Endothelial cell (in vitro differentiated cells): ENCODE results near the gene ZNF546. TPM values are rescaled to one million over a fixed set of nuclear protein-coding genes. Genes with fewer than 3 reads are reported as not detected.
"Not testable (repeated sequence)": the region's sequence is repeated elsewhere in the genome, so short reads cannot be mapped to it uniquely, and the experiment has no call there.

Source experiments
- DNase-seq: peaks from one replicate; pipeline ENCODE4 v3.0.0; 2021; ENCODE audit warnings: low spot score
- H3K27ac Mint-ChIP-seq: one replicate; pipeline ENCODE4 v1.8.0; 2021; ENCODE audit warnings: mixed read lengths, inconsistent platforms; ENCODE audit not compliant: unreplicated experiment
- H3K27me3 Mint-ChIP-seq: one replicate; pipeline ENCODE4 v1.8.0; 2021; ENCODE audit warnings: mild to moderate bottlenecking, moderate library complexity, mixed read lengths, inconsistent platforms; ENCODE audit not compliant: unreplicated experiment
- H3K36me3 Mint-ChIP-seq: one replicate; pipeline ENCODE4 v1.8.0; 2021; ENCODE audit warnings: mild to moderate bottlenecking, low read depth, mixed read lengths, inconsistent platforms; ENCODE audit not compliant: unreplicated experiment
- H3K4me1 Mint-ChIP-seq: one replicate; pipeline ENCODE4 v1.8.0; 2021; ENCODE audit warnings: mild to moderate bottlenecking, mixed read lengths, inconsistent platforms; ENCODE audit not compliant: unreplicated experiment
- H3K4me3 Mint-ChIP-seq: one replicate; pipeline ENCODE4 v1.8.0; 2021; ENCODE audit warnings: mild to moderate bottlenecking, mixed read lengths, inconsistent platforms; ENCODE audit not compliant: unreplicated experiment
- H3K9me3 Mint-ChIP-seq: one replicate; pipeline ENCODE4 v1.8.0; 2021; ENCODE audit warnings: mixed read lengths, inconsistent platforms; ENCODE audit not compliant: unreplicated experiment
- CTCF ChIP-seq: fragments of 200-600 bp; sonication (generic); IDR thresholded peaks from one replicate; pipeline ENCODE4 v1.5.0; 2021; ENCODE audit warnings: antibody characterized with exemption; ENCODE audit not compliant: unreplicated experiment
- total RNA-seq: library from RNA; stranded (reverse); fragmentation: NEBNext Ultra II Directional; extraction: Animal tissue kit (Norgen Biotek cat#: 25700); gene quantifications from one replicate; pipeline ENCODE4 v1.2.1, GENCODE V29; 2021; ENCODE audit not compliant: unreplicated experiment

ZNF546 gene
- total RNA-seq, 1 donor from 2014 or later: 4.0 TPM

- Mint-ChIP-seq H3K9me3 (no peaks in the 10 kb centered on the region), H3K27me3 (peaks cover 3% of the 10 kb centered on the region), H3K36me3 (no peaks in the 10 kb centered on the region), H3K4me3 (no peak overlapping the region), H3K4me1 (peaks cover 13% of the 10 kb centered on the region), H3K27ac (no peak overlapping the region)
- TF ChIP-seq CTCF: no peak
- DNase-seq: no peak
These were observed 42.9 kb upstream of the ZNF546 start for GRCh38 chr19:39953915-39954314.

- not testable (repeated sequence) for H3K27me3 Mint-ChIP-seq, H3K27ac Mint-ChIP-seq, H3K9me3 Mint-ChIP-seq, H3K36me3 Mint-ChIP-seq, H3K4me3 Mint-ChIP-seq, DNase-seq
- peaks cover 16% of the 10 kb centered on the region for H3K4me1 Mint-ChIP-seq
These were observed 39.0 kb upstream of the ZNF546 start for GRCh38 chr19:39957886-39958285.

- H3K9me3 Mint-ChIP-seq, H3K36me3 Mint-ChIP-seq, H3K4me3 Mint-ChIP-seq, H3K27ac Mint-ChIP-seq, H3K4me1 Mint-ChIP-seq, H3K27me3 Mint-ChIP-seq, DNase-seq: not testable (repeated sequence)
These were observed 37.9 kb upstream of the ZNF546 start for GRCh38 chr19:39958942-39959341.

DNA sequence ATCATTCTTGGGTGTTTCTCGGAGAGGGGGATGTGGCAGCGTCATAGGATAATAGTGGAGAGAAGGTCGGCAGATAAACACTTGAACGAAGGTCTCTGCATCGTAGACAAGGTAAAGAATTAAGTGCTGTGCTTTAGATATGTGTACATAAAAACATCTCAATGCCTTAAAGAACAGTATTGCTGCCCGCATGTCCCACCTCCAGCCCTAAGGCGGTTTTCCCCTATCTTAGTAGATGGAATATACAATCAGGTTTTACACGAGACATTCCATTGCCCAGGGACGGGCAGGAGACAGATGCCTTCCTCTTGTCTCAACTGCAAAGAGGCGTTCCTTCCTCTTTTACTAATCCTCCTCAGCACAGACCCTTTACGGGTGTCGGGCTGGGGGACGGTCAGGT, 37.5 kb upstream of the ZNF546 start:
- H3K27me3 Mint-ChIP-seq, H3K4me1 Mint-ChIP-seq, DNase-seq, H3K4me3 Mint-ChIP-seq, H3K9me3 Mint-ChIP-seq, H3K27ac Mint-ChIP-seq, H3K36me3 Mint-ChIP-seq: not testable (repeated sequence)

DNA sequence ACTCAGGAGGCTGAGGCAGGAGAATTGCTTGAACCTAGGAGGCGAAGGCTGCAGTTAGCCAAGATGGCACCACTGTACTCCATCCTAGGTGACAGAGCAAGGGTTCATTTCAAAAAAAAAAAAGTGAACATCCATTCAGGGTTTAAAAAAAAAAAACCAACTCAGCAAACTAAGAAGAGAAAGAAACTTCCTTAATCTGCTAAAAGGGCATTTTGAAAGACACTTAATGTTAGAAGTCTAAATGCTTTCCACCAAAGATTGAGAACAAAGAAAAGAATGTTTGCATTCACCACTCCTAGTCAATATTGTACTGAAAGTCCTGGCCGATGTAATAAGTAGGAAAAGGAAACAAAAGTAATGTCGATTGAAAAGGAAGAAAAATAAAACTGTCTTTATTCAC, 33.0 kb upstream of the ZNF546 start:
- Mint-ChIP-seq H3K4me3 (no peak overlapping the region), H3K27ac (no peak overlapping the region), H3K9me3 (no peaks in the 10 kb centered on the region), H3K27me3 (no peaks in the 10 kb centered on the region), H3K4me1 (peaks cover 8% of the 10 kb centered on the region), H3K36me3 (no peaks in the 10 kb centered on the region)
- TF ChIP-seq CTCF: no peak
- no peak for DNase-seq

- no peak for DNase-seq
- H3K9me3 Mint-ChIP-seq: no peaks in the 10 kb centered on the region
- peaks cover 7% of the 10 kb centered on the region for H3K27me3 Mint-ChIP-seq
- peaks cover 11% of the 10 kb centered on the region for H3K4me1 Mint-ChIP-seq
- H3K27ac Mint-ChIP-seq: no peak overlapping the region
- H3K36me3 Mint-ChIP-seq: no peaks in the 10 kb centered on the region
- no peak for TF ChIP-seq CTCF
- H3K4me3 Mint-ChIP-seq: no peak overlapping the region
These were observed 30.2 kb upstream of the ZNF546 start for GRCh38 chr19:39966617-39967016.

- Mint-ChIP-seq H3K36me3 (no peaks in the 10 kb centered on the region), H3K4me3 (no peak overlapping the region), H3K27me3 (peaks cover 12% of the 10 kb centered on the region), H3K4me1 (peaks cover 16% of the 10 kb centered on the region), H3K9me3 (no peaks in the 10 kb centered on the region), H3K27ac (no peak overlapping the region)
- no peak for DNase-seq
- no peak for TF ChIP-seq CTCF
These were observed 29.3 kb upstream of the ZNF546 start for GRCh38 chr19:39967561-39967960.
